NCI-H2227 treated with DMSO at 0.1 percent for 48 hours (cell line): ENCODE results near the gene CELSR1.

ENCODE experiments used
- DNase-seq: peaks from one replicate; lab custom pipeline; 2025; lab: John Stamatoyannopoulos, UW

CELSR1 gene

DNA sequence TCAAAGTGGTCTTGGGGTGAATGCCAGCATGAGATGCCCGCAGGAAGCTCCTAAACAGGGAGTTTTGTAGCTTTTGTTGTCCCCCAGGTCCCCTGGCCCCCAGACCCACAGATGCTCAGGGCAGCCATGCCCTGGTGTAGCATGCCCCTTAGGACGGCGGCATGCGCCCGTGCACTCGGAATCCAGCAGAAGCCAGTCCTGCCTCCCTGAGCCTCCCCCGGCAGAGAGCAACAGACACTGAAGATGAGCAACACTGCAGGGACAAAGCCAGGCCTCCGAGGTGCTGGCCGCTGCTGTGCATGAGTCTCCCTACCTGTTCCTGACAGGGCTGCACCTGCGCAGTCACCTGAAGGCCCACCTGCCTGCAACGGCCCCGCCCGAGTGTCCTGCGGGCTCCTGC, 142.8 kb downstream of the CELSR1 start:
- DNase-seq = no peak

- no peak for DNase-seq
These were observed 143.5 kb downstream of the CELSR1 start for GRCh38 chr22:46393873-46394272.

- DNase-seq = no peak
These were observed 145.1 kb downstream of the CELSR1 start for GRCh38 chr22:46392137-46392844.

DNA sequence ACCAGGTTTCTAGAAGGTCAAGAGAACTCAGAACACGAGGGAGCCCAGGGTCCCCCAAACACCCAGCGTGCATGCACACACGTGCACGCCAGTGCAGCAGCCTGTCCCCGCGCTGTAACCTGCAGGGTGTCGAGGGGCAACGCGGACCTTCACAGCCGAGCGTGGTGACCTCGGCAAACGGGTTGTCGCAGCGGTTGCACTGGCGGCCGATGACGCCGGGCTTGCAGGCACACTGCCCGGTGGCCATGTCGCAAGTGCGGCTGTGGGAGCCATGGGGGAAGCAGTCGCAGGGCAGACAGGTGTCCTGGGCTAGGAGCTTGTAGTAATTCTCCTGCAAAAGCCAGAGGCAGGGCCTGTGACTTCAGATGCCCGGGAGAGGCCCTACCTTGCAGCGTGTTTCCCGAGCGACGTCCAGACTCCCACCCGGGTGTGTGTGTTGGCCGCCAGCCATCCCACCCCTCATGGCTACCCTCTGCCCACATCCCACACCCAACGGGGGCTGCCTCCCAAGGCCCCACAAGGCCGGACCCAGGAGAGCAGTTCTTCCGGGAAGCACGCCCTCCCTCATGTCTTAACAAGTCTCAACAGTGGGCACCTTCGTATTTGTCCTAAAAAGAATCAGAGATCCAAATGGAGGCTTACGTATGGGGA, 145.8 kb downstream of the CELSR1 start:
- DNase-seq = no peak

- no peak for DNase-seq
These were observed 146.6 kb downstream of the CELSR1 start for GRCh38 chr22:46390652-46391301.

DNA sequence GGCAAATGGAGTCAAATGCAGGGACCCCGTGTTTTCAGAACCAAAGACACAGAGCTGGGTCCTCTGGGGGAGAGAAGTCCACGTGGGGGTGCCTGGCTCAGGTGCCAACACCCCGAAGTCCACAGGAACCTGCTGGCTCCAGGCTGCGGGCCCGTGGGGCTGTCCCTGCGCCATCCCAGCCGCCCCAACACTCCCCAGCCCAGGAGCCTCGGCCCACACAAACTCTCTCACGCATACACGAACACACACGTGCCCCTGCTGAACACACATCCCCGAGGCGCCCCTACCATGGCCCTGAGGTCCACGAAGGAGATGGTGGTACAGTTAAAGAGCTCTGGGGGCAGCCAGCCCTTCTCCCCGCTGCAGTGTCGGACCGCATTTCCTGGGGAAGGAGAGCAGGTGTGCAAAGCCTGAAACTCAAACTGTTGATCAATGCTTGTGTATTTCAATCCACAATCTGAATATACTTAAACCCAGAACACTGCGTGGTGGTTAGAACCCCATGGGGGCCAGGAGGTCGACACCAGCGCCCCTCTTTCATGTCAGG, 147.2 kb downstream of the CELSR1 start:
- DNase-seq = no peak

GRCh38 chr22:46389081-46389480, 148.3 kb downstream of the CELSR1 start:
- no peak for DNase-seq

- no peak for DNase-seq
These were observed 148.8 kb downstream of the CELSR1 start for GRCh38 chr22:46388647-46389046.

DNA sequence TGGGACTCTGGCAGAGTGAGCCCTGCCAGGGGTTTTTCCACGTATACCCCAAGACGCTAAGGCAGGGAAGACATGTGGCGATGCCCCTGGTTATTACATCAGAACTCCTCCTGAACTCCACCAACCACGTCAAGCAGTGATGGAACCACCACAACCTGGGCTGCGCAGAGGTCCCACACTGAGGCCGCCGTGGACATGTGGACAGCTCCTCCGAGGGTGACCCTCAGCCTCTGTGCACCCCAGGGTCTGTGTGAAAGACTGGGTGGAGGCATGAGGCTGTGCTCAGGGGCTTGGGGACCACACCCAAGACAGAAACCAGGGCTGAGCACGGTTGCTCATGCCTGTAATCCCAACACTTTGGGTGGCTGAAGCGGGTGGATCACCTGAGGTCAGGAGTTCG, 149.7 kb downstream of the CELSR1 start:
- no peak for DNase-seq

- DNase-seq = no peak
These were observed 151.1 kb downstream of the CELSR1 start for GRCh38 chr22:46386312-46386711.

DNA sequence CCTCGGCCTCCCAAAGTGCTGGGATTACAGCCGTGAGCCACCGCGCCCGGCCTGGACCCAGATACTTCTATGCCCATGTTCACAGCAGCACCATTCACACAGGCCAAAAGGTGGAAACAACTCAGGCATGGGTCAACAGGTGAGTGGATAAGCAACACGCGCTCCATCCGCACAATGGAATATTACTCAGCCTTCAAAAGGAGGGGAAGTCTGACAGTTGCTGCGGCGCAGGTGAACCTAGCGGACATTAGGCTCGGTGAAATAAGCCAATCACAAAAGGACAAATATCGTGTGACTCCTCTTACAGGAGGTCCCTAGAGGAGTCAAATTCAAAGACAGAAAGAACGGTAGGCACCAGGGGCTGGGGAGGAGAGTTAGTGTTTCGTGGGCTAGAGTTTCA, 154.9 kb downstream of the CELSR1 start:
- no peak for DNase-seq

DNA sequence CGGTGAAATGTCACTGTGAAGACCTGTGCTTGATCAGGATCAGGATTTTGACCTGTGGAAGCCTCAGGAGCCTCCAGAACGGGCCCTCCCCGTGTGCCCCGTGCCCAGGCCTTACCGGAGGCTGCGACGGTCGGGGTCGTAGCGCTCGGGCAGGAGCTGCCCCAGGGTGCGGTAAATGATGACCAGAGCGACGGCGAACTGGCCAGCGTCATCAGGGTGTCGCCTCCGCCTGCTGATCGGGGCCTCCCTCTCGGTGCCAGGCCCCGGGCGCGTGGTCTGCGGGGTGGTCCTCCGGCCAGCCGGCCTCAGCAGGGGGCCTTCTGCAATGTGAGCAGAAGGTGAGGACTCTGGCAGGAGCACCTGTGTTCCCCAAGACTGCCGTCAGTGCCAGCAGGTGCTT, 155.7 kb downstream of the CELSR1 start:
- DNase-seq = no peak

GRCh38 chr22:46381142-46381541, 156.3 kb downstream of the CELSR1 start:
- DNase-seq = no peak

GRCh38 chr22:46380581-46380980, 156.8 kb downstream of the CELSR1 start:
- DNase-seq = no peak

GRCh38 chr22:46380069-46380468, 157.4 kb downstream of the CELSR1 start:
- DNase-seq = no peak

- DNase-seq = no peak
These were observed 158.1 kb downstream of the CELSR1 start for GRCh38 chr22:46379066-46379930.

GRCh38 chr22:46378426-46379065, 158.9 kb downstream of the CELSR1 start:
- DNase-seq = no peak

DNA sequence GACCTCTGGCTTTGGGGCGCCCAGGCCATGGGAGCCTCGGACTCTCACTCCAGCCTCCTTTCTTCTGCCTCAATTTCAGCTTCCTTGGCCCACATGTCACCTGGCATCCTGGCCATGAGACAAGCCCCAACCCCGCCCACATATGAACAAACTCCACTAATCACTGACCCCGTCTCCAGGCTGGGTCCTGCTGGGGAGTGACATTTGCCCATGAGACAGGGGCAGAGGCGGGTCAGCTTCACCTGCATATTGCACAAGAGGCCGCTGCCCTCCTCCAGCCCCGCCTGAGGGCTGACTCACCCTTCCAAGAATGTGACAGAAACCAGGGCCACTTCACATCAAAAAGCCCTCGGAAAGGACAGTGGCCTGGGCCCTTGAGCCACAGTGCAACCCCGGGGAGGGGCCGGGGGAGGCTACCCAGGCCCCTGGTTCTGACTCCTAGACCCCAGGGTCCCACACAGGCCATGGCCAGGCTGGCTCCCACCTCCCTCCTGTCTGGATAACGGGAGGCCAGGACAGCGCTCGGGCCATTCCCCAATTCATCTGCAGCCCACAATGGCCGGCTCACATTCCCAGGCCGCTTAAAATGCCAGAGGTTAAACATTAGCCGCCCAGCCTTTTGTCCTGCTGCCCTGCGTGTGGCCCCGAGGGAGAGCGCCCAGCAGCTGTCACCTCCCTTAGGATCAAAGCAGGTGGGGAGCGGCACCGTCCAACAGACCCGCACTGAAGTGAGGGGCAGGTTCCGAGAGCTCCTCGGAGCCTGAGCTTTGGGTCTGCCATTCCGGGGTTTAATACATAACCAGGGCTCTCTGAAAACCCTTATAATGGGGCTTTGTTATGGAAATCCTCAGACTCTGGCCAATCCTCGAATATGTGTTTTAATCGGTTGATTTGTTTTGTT, 159.6 kb downstream of the CELSR1 start:
- no peak for DNase-seq

GRCh38 chr22:46376908-46377524, 160.4 kb downstream of the CELSR1 start:
- DNase-seq = no peak

GRCh38 chr22:46376111-46376510, 161.3 kb downstream of the CELSR1 start:
- no peak for DNase-seq
